NCI-H2081 (cell line): ENCODE measurements around the gene KCNJ3.

ENCODE experiments used
- DNase-seq, 2 experiments: peaks; one replicate each; lab custom pipeline; 2025; lab: John Stamatoyannopoulos, UW

The KCNJ3 gene

DNA sequence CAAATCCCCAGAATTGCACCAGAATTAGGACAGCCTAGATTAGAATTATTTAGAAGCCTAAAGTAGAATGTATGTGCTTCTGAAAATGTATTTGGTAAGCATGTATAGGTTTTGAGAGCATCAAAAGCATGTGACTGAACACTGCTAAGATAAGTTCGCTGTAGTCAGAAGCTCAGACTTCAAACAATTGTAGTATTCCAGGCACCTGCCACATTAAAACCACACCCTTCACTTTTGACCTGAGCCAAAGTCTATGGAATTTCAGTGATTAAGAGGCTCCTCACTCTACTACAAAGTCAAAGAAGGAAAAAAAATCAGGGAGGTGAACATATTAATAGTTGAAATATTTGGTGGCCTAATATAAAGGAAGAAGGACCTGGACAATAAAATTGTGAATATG is 8.2 kb downstream of the KCNJ3 start:
- DNase-seq = no peak

DNA sequence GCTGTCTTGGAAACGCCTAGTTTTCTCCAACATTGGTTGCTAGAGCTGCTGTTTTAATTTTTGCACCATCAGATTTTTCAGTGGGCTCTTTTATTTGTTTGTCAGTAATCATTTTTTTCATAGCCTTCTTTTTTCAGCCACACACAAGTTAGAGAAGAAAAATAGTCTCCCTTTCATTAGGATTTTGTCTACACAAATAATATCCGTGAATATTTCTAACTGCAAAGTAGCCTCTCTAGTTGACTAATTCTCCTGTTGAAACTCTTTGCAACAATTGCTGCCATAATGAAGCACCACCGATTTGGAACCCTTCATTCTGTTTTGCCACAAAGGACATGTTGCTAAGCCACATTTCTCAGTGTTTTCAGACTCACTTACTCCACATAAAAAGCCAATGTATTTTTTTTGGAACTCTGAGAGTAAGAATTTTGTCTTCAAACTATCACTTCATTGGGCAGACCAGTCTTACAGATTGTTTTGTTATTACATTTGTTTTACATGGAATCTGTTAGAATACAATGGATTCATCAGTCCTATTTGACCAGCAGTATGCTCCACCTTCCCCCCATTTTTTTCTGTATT is 9.6 kb downstream of the KCNJ3 start:
- no peak for DNase-seq

DNA sequence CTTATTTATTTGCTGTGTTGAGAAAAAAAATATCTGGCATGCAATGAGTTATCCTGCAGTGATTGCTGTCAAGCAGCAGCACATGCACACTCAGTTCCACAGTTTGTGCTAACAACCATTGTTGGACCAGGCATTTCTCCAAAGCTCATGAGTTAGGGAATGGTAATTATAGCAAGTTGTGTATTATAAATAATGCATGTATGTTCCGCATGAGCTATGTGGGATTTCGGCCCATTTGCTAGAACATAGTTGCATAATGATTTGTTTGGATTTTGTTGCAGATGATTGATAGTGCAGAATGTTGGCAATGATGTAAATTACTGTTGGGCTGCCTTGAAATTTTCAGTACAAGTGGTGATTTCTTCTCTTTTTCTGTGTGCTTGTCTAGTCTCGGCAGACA is 10.7 kb downstream of the KCNJ3 start:
- peak; percentile 49 to 80 for DNase-seq

DNA sequence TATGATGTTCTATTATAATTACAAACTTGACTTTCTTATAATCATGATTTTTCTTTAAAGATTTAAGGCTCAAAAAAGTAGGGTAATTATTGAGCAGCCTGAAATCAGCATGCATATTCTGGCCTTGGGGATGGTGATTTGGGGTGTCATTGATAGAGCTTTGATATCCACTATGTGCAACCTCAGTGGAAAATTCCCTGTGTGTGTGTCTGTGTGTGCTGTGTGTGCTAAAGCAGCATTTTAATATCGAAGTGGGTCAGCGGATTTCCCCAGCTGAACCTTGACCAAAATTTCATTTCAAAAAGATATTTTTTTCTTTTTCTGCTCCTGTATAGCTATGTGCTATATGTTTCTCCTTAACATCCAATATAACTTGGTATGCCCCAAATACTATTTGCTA is 11.6 kb downstream of the KCNJ3 start:
- no peak for DNase-seq

DNA sequence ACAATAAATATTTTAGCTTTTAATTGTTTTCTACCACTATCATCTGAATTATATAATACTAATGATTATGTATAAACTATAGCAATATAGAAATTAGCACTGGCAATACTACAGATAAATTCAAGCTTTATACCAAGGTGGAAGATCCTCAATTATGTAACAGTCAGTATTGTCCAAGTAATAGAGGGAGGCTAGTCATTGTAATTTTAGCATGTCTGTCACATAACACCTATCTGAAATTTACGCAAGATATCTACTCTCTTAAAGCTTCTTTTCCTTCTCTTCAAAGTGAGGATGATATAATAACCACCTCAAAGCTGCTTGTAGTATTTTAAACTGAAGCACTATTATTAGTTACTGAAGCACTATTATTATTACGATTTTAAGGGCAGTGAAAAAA is 12.2 kb downstream of the KCNJ3 start:
- no peak for DNase-seq

DNA sequence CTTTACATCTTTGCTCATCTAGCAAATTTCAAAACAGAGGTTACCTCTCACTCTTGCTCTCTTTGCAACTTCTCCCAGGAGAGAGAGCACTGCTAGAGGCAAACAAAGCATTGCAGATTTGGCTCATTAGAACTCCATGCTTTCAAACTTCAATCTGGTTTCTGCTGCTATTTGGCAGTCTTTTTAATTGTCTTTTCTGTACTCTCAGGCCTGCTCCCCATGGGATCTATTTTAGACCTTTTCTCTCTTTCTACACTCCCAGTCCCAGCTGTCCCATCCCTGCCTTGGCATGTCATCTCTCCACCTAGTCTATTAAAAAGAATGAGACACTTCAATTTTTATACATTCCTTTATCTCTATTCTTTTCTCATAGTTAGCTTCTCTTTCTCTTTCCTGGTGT is 15.2 kb downstream of the KCNJ3 start:
- no peak for DNase-seq

DNA sequence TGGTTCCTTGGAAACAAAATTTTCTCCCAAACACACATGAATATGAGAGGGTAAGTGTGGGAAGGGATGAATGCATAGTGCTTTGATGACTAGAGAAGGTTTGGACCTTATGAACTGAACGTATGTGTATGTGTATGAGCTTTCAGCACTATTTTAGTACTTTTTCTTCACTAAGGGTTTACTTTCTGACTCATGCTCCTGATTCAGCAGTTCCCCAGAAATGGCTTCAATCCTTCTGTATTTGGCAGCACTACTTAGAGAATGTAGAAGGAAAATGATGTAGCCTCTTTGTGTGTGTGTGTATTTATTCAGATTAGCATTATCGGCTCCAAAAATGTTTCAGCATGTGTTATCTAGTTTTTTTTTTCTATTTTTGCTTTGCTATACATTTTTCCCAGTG is 22.2 kb downstream of the KCNJ3 start:
- DNase-seq = no peak

DNA sequence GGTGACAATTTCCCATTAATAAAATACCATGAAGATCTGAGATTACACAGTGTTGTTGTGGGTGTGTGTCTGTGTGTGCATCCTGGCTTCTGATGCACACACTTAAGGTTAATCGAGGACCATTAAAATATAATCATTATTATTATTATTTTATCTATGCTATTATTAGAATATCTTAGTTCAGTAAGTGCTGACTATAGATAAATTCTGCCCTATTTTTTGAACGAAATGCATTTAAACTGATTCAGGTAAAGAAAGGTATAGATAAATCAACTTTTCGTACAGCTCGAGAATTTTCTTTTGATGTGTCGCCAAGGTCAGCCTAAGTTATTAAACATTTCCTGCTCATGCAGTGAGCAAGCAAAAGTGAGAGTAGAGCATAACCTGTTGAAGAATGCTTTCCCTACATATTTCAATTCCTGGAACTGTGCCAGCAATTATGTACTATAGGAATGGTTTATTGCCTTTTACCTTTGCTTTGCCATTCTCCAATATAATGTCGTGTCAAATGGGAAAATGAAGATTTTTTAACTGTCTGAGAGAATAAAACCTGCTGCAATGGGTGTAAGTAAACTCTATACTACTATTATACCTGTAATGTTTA is 25.8 kb downstream of the KCNJ3 start:
- DNase-seq = no peak

DNA sequence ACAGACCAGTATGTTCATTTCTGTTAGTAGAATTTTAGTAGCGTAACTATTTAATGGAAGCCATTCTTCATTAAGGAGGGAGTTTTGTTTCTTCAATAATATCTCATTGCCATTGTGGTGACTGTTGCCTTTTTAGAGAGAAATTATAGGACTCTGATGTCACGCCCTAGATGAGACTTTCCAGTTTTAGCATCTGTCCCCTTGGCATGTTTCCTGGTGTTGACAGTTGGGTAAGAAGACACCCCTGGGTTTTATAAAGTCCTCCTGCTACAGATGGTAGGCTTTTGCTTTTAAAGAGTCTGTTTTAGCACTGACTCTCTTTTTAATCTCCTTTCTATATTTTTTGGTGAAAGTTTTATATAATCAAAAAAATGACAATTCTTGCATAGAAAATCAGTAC is 41.9 kb downstream of the KCNJ3 start:
- peak; percentile 61 to 84 for DNase-seq

DNA sequence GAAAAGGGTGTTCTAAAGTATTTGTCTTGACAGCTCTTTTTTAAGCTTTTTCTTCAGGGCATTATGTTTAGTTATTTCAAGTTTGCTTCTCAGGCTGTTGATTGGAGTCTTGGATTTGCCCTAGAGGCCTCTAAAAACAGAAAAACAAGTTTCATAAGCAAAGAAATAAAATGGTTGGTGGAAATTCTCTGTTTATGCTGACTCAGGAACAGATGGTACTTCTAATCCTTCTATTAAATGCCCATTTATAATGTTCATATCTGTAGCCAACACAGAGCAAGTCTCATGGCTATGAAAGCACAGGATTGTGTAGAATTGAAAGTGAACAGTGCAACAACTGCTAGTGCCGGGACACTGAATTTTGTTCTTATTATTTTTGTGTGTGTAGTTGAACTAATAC is 60.4 kb downstream of the KCNJ3 start:
- no peak for DNase-seq

DNA sequence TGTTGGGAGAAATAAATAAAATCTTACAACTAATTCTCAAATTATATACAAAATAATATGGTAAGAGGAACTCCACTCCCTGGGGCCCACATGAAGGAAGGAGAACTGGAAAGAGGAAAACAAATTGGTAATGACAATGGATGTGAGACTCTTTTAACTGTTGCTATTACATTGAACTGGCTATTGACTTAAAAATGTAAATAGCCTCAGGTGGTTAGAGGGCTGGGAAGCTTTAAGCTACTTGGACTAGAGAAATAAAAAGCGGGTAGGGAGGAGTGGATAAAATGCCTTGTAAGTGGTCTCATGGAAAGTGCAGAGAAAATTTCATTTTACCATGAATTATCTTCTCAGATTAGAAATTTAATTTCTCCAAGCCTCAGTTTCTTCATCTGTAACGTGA is 64.1 kb downstream of the KCNJ3 start:
- DNase-seq = peak; percentile 3 to 22

DNA sequence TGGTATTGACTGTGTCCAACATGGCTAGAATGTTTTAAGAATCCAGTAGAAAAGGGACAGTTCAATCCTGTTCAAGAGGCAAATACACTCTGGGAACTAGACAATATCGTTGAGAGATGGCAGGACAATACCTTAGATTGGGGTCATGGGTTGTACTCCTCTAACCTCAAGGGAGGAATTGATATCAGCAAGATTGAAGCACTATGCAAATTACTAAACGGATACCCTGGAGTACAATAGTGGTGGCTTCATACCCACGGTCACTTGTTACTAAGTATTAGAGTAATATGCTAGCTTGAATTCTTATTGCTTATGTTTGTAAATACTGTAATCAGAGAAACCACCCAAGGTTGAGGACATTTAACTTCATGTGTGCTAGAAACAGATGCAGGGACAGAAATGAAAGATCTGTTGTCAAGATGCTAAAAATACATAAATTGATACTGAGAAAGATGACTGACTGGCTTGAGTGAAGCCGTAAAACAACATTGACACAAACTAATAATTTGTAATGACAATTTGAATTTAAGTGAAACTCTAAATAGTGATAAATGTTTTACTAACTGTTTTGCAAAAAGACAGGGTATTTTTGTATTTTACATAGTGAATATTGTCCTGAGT is 73.3 kb downstream of the KCNJ3 start:
- no peak for DNase-seq

DNA sequence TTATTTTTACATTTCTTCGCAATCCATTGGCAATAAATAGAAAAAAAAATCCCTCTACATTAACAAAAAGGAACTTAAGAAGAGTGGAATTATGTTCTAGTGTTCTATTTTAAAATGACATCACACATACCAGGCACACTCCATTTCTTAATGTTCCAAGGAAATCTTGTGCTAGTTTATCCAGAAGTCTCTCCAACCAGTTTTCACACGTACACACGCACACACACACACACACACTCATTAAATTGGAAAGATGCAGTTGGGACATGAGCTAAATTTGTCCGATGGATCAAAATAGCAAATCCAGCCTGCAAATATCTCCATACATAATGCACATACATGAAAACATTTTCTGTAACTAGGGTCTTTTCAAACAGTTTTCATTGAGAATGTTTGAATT is 78.3 kb downstream of the KCNJ3 start:
- no peak for DNase-seq

DNA sequence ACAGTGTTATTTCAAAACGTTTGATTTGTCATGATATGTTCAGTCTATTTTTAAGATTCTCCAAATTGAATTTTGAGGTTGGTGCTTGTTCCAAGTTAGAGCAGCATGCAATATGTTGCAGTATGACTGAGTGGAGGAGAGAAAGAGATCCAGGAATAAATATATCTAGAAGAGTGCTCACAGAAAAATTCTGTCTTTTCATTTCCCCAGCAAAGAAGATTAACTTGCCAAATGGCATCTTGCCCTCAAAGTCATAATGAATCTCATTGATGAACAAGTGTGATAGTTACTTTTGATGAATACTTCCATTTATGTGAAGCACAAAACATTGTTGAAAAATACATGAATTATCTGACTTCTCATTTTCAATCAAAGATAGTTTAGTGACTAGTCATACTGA is 95.9 kb downstream of the KCNJ3 start:
- DNase-seq = no peak

DNA sequence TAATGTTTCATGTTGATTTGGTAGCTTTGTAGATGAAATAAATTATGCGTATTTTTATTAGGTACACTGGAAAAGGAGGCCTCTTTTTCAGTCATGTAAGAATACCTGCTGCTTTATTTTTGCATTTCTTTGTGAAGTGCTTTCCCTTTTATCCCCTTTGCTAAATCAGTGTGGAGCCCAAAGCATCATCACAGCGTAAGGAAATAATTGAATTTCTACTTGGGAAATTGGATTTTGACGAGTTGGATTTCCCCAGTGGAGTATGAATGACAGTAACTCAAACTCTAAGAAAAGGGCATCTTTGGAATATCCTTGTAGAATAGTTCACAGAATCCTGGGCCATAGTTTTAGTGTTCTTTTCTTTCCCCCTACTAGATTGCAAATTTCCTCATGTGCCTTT is 97.2 kb downstream of the KCNJ3 start:
- no peak for DNase-seq

DNA sequence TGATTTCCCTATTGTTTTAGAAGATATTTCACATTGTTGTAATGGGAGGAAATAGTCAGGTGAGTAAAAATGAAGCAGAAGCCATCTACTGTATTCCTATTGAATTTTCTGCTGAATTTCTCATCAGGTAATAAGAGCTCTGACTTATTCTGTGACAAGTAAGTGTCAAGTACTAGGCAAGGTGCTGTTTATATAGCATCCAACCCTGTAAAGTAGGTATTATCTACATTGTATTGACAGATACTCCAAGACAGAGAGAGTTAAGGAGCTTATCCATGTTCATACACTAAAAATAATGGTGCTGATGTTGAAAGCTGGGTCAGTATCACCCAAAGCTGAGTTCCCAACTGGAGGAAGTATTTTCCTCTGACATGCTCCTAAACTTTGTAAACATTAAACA is 106.0 kb downstream of the KCNJ3 start:
- no peak for DNase-seq

DNA sequence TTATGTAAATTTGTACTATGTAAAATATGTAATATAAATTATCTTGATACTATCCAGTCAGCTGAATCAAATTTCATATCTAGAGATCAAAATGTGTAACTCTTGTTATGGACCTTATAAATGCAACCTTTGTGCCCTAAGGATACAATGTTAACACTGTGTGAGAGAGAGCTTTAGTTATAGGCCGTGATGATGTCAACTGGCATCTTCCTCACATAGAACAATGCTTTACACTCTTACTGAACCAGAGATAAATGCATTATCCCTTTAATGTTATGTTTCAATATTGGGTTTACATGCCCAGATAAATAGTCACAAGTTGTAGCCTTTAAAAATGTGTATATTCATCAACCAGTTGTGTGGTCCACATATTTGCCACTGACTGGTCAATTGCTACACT is 115.1 kb downstream of the KCNJ3 start:
- DNase-seq = no peak

DNA sequence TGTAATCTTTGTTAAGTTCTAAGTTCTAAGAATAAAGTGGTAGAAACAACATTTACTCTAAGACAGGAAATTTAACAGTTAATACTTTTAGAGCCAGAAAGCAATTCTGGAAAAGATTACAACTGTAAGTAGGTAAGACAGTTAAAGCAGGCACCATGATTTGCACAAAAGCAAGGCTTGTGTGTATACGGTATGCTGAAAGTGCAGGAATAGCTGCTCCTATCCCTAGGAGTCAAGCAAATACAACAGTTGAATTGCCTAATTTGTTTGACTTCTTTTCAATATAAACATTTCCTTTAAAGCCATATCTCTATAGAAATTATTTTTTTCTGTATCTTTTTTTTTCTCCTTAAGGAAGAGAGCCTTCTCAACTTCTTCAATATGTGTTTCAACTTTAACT is 116.4 kb downstream of the KCNJ3 start:
- DNase-seq = peak in 1 of 2 experiments; percentile 24

DNA sequence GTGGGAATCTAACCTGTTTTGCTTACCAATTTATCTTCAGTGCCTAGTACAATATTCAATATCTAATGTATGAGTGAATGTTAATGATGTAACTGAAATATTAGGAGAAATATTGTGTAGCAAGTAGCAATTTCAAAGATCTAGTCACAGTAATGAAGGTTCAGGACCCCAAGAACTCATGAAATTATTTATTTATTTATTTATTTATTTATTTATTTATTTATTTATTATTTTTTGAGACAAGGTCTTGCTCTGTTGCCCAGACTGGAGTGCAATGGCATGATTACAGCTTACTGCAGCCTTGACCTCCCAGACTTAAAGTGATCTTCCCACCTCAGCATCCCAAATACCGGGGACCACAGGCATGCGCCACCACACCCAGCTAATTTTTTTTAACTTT is 126.9 kb downstream of the KCNJ3 start:
- DNase-seq = no peak

DNA sequence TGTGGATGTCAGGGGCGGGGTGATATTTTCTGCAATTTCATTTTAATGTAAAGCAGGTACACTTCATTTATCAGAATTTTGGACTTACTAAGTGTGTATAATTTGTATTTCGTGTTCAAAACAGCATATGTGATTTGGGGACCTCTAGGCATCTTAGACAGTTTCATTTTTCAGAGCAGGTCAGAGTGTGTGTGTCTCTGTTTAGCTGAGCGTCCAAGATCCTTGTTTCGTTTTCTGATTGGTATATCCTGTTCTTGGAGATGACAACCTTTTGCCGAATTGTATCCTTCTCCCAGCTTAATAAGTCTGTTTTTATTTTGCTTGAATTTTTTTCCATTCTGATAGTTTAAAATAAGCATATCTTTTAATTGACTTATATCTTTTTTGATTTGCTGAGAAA is 128.3 kb downstream of the KCNJ3 start:
- no peak for DNase-seq

DNA sequence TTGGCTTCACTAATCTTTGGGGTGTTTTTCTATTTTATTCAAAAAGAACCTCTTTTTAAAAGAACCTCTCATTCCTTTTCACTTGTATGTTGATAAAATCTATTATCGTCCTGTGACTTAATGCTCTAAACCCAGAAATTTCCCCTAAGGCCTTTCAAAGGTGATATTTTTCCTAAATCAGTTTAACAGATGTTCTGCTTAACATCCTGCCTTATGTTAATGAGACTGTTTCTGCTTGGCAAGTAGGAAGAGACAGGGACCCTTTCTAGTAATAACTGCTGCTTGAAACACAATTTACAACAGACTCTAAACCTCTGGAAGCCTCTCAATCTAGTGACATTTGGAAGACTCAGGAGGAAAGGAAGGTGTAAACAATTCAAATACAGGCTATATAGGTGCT is 128.8 kb downstream of the KCNJ3 start:
- DNase-seq = no peak

DNA sequence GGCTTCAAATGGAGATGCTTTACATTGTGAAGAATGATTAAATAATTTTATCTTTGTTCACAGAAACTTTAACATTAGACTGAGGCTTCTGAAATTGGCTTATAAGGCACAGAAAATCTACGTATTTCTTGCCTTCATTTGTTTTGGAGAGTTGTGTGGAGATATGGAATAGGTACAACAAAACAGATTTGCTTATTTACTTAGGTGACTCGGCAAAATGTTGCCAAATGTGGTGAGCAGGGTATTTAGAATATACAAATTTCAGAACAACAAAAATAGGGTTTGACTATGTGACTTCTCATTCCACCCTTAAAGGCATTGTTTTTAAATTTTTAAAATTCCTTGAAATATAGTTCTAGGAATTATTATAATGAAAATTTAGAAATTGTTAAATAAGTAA is 134.2 kb downstream of the KCNJ3 start:
- DNase-seq = no peak

DNA sequence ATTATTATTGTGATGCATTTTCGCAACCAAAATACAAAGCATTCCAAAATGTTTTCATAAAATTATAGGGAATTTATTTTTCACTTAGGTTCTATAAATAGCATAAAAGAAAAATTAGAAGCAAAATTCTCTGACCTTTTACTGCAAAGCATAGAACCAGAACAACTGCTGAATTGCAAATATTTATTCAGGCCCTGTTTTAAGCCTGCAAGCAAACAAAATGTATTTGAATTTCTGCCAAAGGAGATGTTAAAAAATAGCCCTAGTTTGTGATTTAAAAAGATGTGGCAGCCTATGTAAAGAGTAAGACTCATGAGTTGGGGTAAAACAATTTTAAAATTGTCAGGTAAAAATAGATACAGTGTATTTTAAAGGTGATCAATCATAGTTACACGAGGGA is 138.1 kb downstream of the KCNJ3 start:
- DNase-seq = peak; percentile 50 to 91

DNA sequence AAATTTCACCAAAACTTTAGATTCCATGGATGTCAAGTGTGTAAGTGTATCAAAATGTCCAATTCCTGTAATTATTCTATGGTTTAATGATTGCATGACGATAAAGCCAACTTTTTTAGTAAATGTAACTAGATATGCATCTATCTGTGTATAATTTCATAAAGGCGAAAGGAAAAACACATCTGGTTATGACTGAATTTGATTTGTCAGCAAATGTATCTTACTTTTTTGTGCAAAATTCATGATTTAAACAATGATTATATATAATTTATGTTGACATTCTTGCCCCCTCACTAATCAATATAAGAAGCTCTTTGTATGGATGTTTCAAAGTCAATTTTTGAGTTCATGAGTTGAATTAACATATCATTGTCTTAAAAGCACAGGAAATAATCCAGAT is 138.5 kb downstream of the KCNJ3 start:
- DNase-seq = no peak
